HFF-Myc (cell line): ENCODE measurements around the gene C1R.

Source experiments
- DNase-seq: peaks from one replicate; pipeline ENCODE4 v3.0.0-alpha.2; 2011; ENCODE audit warnings: low read depth; ENCODE audit errors: extremely low read depth
- H3K4me3 ChIP-seq: replicated peaks from 2 replicates; pipeline ENCODE4 v1.5.1; 2011; ENCODE audit warnings: low read depth, mild to moderate bottlenecking, control low read depth, low read length
- CTCF ChIP-seq: IDR thresholded peaks from 2 replicates; pipeline ENCODE4 v1.5.1; 2012; ENCODE audit warnings: mild to moderate bottlenecking, low read depth, low read length, control low read depth; ENCODE audit errors: missing control alignments

The C1R gene

GRCh38 chr12:7091660-7092228 is 501 bp downstream of the C1R start:
- TF ChIP-seq CTCF: no peak
- peak overlapping the region; percentile 45 for H3K4me3 ChIP-seq
- DNase-seq: no peak

GRCh38 chr12:7091171-7091570 is 1.1 kb downstream of the C1R start:
- no peak for DNase-seq
- no peak for TF ChIP-seq CTCF
- H3K4me3 ChIP-seq: no peak overlapping the region

GRCh38 chr12:7090222-7090998 is 1.8 kb downstream of the C1R start:
- H3K4me3 ChIP-seq: no peak overlapping the region
- DNase-seq: no peak
- no peak for TF ChIP-seq CTCF

GRCh38 chr12:7089196-7089871 is 2.9 kb downstream of the C1R start:
- TF ChIP-seq CTCF: no peak
- H3K4me3 ChIP-seq: no peak overlapping the region
- DNase-seq: no peak

GRCh38 chr12:7083125-7083524 is 9.1 kb downstream of the C1R start:
- no peak for DNase-seq
- no peak for TF ChIP-seq CTCF
- no peak overlapping the region for H3K4me3 ChIP-seq

- DNase-seq: no peak
These were observed 11.2 kb downstream of the C1R start for GRCh38 chr12:7081037-7081436.

More at GRCh38 chr12:7081037-7081436, 11.2 kb downstream of the C1R start:
- no peak for TF ChIP-seq CTCF
- no peak overlapping the region for H3K4me3 ChIP-seq
